BE2C (cell line): ENCODE measurements around the gene NUBPL.

Source experiments
- DNase-seq: peaks from one replicate; pipeline ENCODE4 v3.0.0-alpha.2; 2020
- H3K27me3 ChIP-seq: fragments of 250-450 bp; sonication (Bioruptor Pico); 2 replicates; pipeline ENCODE4 v1.5.1; 2020; ENCODE audit warnings: mild to moderate bottlenecking
- H3K36me3 ChIP-seq: fragments of 250-450 bp; sonication (Bioruptor Pico); 2 replicates; pipeline ENCODE4 v1.5.1; 2020; ENCODE audit warnings: mild to moderate bottlenecking
- H3K4me1 ChIP-seq: fragments of 250-450 bp; sonication (Bioruptor Pico); 2 replicates; pipeline ENCODE4 v1.5.1; 2020
- H3K4me3 ChIP-seq: 2 replicates; pipeline ENCODE4 v1.5.1; 2011; ENCODE audit warnings: low read depth, low read length
- H3K9me3 ChIP-seq: fragments of 250-450 bp; sonication (Bioruptor Pico); 2 replicates; pipeline ENCODE4 v1.5.1; 2020
- TF ChIP-seq, protein P1 (sequence below): IDR thresholded peaks from 2 replicates; pipeline ENCODE4 v1.5.1; 2012; ENCODE audit warnings: mild to moderate bottlenecking, low read depth, low read length

Gene NUBPL

DNA sequence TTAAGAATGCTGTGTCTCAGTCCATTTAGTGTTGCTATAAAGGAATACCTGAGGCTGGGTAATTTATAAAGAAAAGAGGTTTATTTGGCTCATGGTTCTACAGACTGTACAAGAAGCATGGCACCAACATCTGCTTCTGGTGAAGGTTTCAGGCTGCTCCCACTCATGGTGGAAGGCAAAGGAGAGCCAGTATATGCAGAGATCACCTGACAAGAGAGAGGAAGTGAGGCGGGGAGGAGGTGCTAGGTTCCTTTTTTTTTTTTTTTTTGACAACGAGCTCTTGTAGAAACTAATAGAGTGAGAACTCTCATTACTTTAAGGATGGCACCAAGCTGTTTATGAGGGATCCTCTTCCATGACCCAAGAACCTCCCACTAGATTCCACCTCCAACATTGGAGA is 121.6 kb downstream of the NUBPL start:
- 0 out of 2 replicates have a peak, but pooled peaks cover 2% of the 10 kb centered on the region for H3K9me3 ChIP-seq
- DNase-seq, result no peak
- TF ChIP-seq, protein P1, sequence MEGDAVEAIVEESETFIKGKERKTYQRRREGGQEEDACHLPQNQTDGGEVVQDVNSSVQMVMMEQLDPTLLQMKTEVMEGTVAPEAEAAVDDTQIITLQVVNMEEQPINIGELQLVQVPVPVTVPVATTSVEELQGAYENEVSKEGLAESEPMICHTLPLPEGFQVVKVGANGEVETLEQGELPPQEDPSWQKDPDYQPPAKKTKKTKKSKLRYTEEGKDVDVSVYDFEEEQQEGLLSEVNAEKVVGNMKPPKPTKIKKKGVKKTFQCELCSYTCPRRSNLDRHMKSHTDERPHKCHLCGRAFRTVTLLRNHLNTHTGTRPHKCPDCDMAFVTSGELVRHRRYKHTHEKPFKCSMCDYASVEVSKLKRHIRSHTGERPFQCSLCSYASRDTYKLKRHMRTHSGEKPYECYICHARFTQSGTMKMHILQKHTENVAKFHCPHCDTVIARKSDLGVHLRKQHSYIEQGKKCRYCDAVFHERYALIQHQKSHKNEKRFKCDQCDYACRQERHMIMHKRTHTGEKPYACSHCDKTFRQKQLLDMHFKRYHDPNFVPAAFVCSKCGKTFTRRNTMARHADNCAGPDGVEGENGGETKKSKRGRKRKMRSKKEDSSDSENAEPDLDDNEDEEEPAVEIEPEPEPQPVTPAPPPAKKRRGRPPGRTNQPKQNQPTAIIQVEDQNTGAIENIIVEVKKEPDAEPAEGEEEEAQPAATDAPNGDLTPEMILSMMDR, result no peak

DNA sequence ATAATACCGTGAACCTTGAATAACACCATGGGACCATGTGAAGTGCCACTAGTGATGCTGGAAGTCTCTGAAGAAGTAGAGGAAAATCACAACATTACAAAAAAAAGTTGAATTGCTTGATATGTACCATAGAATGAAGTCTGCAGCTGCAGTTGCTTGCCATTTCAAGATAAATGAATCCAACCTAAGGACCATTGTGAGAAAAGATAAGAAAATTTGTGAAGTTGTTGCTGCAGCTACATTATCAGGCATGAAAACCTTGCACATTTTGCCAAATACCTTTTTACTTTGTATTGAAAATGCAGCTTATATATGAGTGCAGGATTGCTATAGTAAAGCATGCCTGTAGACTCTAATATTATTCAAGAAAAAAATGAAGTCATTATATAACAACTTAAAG is 126.5 kb downstream of the NUBPL start:
- no peak overlapping the region for H3K4me3 ChIP-seq
- H3K4me1 ChIP-seq, result no peaks in the 10 kb centered on the region
- H3K36me3 ChIP-seq, result no peaks in the 10 kb centered on the region
- no peaks in the 10 kb centered on the region for H3K27me3 ChIP-seq
- H3K9me3 ChIP-seq, result no peaks in the 10 kb centered on the region
- no peak for DNase-seq
- TF ChIP-seq, protein P1, result no peak

More for the DNA sequence above, 121.6 kb downstream of the NUBPL start:
- Histone ChIP-seq H3K4me1 (no peaks in the 10 kb centered on the region), H3K4me3 (no peak overlapping the region), H3K36me3 (no peaks in the 10 kb centered on the region), H3K27me3 (no peaks in the 10 kb centered on the region)

DNA sequence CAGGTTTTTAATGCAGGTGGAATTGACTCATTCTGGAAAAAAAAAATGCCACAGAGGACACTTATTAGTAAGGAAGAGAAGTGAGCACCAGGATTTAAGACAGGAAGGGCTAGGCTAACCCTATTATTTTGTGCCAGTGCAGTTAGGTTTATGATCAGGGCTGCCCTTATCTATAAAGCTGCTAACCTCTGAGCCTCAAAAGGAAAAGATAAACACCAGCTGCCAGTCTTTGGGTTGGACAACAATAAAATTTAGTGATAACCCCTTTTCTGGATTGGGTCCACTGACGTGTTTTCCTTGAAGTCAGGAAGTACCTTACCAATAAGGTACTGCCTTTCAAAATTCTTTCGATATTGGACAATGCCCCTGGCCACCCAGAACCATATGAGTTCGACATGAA is 128.9 kb downstream of the NUBPL start:
- H3K4me3 ChIP-seq, result no peak overlapping the region
- H3K4me1 ChIP-seq, result no peaks in the 10 kb centered on the region
- no peak for DNase-seq
- no peaks in the 10 kb centered on the region for H3K36me3 ChIP-seq
- H3K27me3 ChIP-seq, result no peaks in the 10 kb centered on the region
- TF ChIP-seq, protein P1, result no peak
- no peaks in the 10 kb centered on the region for H3K9me3 ChIP-seq

DNA sequence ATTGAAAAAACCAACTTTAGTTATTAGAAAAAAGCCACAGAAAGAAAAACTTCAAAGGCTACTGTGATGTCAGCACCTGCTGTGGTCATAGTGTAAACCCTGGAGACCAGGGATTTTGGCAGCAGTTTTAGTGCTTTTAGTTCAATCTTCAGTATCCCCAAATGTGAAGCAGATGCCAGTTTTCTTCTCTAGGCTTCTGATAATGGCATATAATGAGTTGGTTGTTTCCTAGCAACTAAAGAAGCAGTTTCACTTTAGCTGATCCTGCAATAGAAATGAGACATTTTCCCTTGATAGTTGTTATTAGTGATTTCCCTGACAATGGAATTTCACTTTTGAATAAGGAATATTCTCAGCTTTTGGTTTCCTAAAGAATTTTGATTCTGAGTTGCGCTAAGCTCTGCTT is 131.2 kb downstream of the NUBPL start:
- no peaks in the 10 kb centered on the region for H3K4me1 ChIP-seq
- no peaks in the 10 kb centered on the region for H3K9me3 ChIP-seq
- no peak for DNase-seq
- no peaks in the 10 kb centered on the region for H3K27me3 ChIP-seq
- no peak overlapping the region for H3K4me3 ChIP-seq
- TF ChIP-seq, protein P1, result no peak
- H3K36me3 ChIP-seq, result no peaks in the 10 kb centered on the region

DNA sequence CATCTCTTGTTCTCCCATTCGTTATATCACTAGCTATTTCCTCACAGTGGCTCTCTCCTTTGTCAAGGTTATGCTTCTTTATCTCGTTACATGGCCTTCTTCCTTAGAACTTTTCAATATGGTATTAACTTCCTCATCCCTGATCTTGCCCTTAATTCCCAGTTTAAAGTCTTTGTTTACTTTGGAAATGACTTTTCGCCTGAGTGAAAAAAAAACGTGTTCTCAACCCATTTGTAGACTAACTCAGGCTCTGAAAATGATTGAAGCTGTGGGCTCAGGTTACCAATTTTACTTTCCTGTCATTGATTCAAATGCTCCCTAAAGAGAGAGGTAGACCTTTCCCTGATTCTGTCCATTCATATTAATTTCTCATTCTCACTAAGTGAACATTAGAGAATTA is 135.2 kb downstream of the NUBPL start:
- TF ChIP-seq, protein P1, result no peak
- DNase-seq, result no peak
- Histone ChIP-seq H3K4me3 (no peak overlapping the region), H3K4me1 (no peaks in the 10 kb centered on the region), H3K27me3 (no peaks in the 10 kb centered on the region), H3K9me3 (no peaks in the 10 kb centered on the region; the same call in 1 of the 2 replicates), H3K36me3 (no peaks in the 10 kb centered on the region)

DNA sequence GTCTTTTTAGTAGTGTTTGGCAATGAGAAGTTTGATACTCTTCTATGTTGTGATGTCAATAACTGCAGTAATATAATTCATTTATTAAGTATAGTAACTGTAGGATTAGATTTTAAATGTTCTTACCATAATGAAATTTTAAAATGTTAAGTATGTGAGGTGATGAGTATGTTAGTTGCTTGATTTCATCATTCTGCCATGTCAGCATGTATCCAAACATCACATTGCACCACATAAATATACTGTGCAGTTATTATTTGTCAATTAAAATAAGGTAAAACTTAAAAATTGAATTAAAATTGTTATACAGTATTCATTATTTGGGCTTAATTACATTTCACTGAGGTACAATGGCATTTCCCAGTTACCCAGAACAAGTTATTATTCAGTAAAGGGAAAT is 138.6 kb downstream of the NUBPL start:
- TF ChIP-seq, protein P1, result no peak
- Histone ChIP-seq H3K4me1 (no peaks in the 10 kb centered on the region), H3K36me3 (no peaks in the 10 kb centered on the region)

More for the DNA sequence above, 138.6 kb downstream of the NUBPL start:
- no peaks in the 10 kb centered on the region for H3K27me3 ChIP-seq
- H3K4me3 ChIP-seq, result no peak overlapping the region
- DNase-seq, result no peak
- H3K9me3 ChIP-seq, result no peaks in the 10 kb centered on the region; the same call in 1 of the 2 replicates
